ENCODE results near the gene PYCARD. TPM values are rescaled to one million over a fixed set of nuclear protein-coding genes. Genes with fewer than 3 reads are reported as not detected.

PYCARD gene
- total and polyA plus RNA-seq, 2 experiments from 2014 or later: 24.3 to 28.1 TPM

DNA sequence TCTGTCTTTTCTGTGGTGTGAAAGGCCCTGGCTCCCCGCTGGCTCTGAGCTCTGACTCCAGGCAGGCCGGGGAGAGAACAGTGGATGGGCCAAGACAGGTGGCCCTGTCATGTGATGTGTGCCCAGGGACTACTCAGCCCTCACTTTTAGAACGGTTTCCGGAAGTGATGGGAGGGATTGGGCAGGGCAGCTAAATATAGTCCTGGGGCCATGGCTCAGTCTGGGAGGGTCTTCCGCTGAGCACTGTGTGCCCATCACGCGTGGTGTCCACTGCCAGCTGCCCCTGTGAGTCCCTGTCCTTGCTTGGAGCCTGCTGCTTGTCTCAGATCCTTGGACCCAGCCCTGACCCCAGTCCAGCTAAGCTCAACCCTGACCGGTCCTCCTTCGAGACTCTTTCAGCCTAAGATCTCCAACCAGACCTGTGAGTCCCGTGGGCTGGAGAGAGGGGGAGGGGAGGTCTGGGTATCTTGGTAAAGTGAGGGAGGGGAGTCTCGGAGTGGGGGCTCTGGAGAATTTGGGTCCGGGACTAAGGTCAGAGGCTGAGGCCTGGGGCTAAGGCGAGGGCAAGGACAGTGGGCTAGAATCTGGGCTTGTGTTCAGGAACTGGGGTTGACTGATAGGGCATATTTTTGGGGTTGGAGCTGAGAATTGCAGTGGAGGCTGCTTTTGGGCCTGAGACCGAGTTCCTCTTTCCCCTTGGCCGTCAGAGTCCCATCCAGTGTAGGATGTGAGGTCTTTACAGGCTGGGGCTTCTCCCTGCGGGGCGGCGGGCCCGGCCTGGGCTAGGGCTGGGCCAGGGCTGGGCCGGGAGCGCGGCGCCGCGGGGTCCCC, 11.5 kb upstream of the PYCARD start, which contains the start of gene TRIM72:
Gene TRIM72 (plus strand): TSS at position 243 of the 831 bp plus-strand sequence. CDS start 620 bp downstream, outside the sequence.
- Histone ChIP-seq H3K4me3 (peak within 1 kb of the TSS; percentile 72), H4K20me1 (ENCODE audit: insufficient read depth) (no peaks in the 10 kb centered on the region), H3K27me3 (replicated peaks; ENCODE audit: insufficient read depth) (peaks cover 33% of the 10 kb centered on the region), H2AFZ (peak within 1 kb of the TSS; percentile 83), H3F3A (ENCODE audit: insufficient read depth) (no peaks in the 10 kb centered on the region), H3K9me2 (ENCODE audit: insufficient read depth) (no peaks in the 10 kb centered on the region), H3K79me2 (ENCODE audit: insufficient read depth) (no peaks in the 10 kb centered on the region), H3K9me3 (ENCODE audit: low read depth) (no peaks in the 10 kb centered on the region), H3K9ac (no peak within 1 kb of the TSS), H3K4me1 (ENCODE audit: insufficient read depth) (peaks cover 4% of the 10 kb centered on the region; the same call in 1 of the 2 replicates), H3K27ac (no peak within 1 kb of the TSS), H3K36me3 (ENCODE audit: low read depth) (no peaks in the 10 kb centered on the region), H3K4me2 (ENCODE audit: unreplicated experiment) (peak within 1 kb of the TSS; percentile 83)
- DNase-seq: no peak
- in situ Hi-C loops (cut with MboI): loop anchor here (25.0 kb wide), 1 partner anchor 498 kb away; a partner anchor contains a TSS
- 75 to 89% methylated on average over 14 to 25 of the region's 25 CpGs for WGBS, 2 experiments (ENCODE audit: low coverage in 1 of 2, low lambda C conversion rate in 2 of 2, missing lambda C conversion rate in 2 of 2)
- TF ChIP-seq EZH2 (IDR thresholded peaks at IDR 0.05; ENCODE audit: insufficient read depth, poor library complexity, severe bottlenecking) (no peak), EZH2phosphoT487 (IDR thresholded peaks at IDR 0.05; ENCODE audit: insufficient read depth, low read depth) (no peak)

DNA sequence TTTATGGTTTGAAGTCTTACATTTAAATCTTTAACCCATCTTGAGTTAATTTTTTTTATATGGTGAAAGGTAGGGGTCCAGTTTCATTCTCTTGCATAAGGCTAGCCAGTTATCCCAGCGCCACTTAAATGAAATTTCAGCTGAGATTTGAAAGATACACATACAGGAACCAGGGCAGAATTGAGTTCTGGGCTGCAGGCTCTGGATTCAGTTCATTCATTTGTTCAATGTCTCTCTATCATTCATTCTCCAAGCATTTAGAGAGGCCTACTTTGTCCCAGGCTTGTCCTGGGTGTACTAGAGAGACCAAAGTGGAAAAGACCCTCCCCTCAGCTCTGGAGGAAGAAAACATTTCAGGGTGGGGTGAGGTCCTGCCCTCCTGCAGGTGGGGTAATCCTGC, 10.8 kb upstream of the PYCARD start:
- Histone ChIP-seq H3K79me2 (ENCODE audit: insufficient read depth) (no peaks in the 10 kb centered on the region), H4K20me1 (ENCODE audit: insufficient read depth) (no peaks in the 10 kb centered on the region), H3K27ac (no peak overlapping the region), H3K4me3 (no peak overlapping the region), H3K9me2 (ENCODE audit: insufficient read depth) (no peaks in the 10 kb centered on the region), H3K27me3 (replicated peaks; ENCODE audit: insufficient read depth) (peaks cover 31% of the 10 kb centered on the region), H3K9me3 (ENCODE audit: low read depth) (no peaks in the 10 kb centered on the region), H3K9ac (no peak overlapping the region), H3K4me1 (ENCODE audit: insufficient read depth) (peaks cover 4% of the 10 kb centered on the region; the same call in 1 of the 2 replicates), H3K36me3 (ENCODE audit: low read depth) (no peaks in the 10 kb centered on the region), H3K4me2 (ENCODE audit: unreplicated experiment) (no peak overlapping the region), H3F3A (ENCODE audit: insufficient read depth) (no peaks in the 10 kb centered on the region), H2AFZ (no peak overlapping the region)
- no peak for TF ChIP-seq EZH2 (IDR thresholded peaks at IDR 0.05; ENCODE audit: insufficient read depth, poor library complexity, severe bottlenecking)
- TF ChIP-seq EZH2phosphoT487 (IDR thresholded peaks at IDR 0.05; ENCODE audit: insufficient read depth, low read depth): no peak
- DNase-seq: no peak
- 88 to 100% methylated on average over 1 of the region's 1 CpG for WGBS, 2 experiments (ENCODE audit: low coverage in 1 of 2, low lambda C conversion rate in 2 of 2, missing lambda C conversion rate in 2 of 2)
- in situ Hi-C loops (cut with MboI): loop anchor here (25.0 kb wide), 1 partner anchor 499 kb away; a partner anchor contains a TSS

DNA sequence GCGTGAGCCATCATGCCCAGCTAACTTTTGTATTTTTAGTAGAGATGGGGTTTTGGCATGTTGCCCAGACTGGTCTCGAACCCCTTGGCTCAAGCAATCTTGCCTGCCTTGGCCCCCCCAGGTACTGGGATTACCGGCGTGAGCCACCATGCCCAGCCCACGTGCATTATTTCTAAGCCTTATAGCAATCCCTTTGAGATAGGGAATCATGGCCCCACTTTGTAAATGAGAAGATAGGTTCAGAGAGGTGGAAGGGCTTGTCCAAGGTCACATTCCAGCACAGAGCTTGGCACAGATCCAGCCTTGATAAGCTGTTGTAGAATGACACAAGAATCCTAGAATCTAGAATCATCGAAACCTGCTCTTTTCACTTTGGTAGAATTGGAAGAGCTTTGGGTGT, 4.2 kb upstream of the PYCARD start:
- in situ Hi-C loops (cut with MboI): loop anchor here (10.0 to 25.0 kb wide), 2 partner anchors 238 to 506 kb away; partner anchors contain the start of gene ZNF843
- Histone ChIP-seq H3K4me2 (ENCODE audit: unreplicated experiment) (no peak overlapping the region), H3F3A (ENCODE audit: insufficient read depth) (no peaks in the 10 kb centered on the region; the same call in 1 of the 2 replicates), H3K9me3 (ENCODE audit: low read depth) (no peaks in the 10 kb centered on the region), H2AFZ (no peak overlapping the region), H3K4me1 (ENCODE audit: insufficient read depth) (peaks cover 6% of the 10 kb centered on the region; the same call in 1 of the 2 replicates), H3K79me2 (ENCODE audit: insufficient read depth) (no peaks in the 10 kb centered on the region), H3K36me3 (ENCODE audit: low read depth) (no peaks in the 10 kb centered on the region), H3K9ac (no peak overlapping the region), H3K9me2 (ENCODE audit: insufficient read depth) (no peaks in the 10 kb centered on the region), H4K20me1 (ENCODE audit: insufficient read depth) (no peaks in the 10 kb centered on the region), H3K27ac (no peak overlapping the region), H3K4me3 (no peak overlapping the region), H3K27me3 (replicated peaks; ENCODE audit: insufficient read depth) (0 out of 2 replicates have a peak, but pooled peaks cover 8% of the 10 kb centered on the region)
- 40 to 45% methylated on average over 6 of the region's 6 CpGs for WGBS, 2 experiments (ENCODE audit: low coverage in 1 of 2, low lambda C conversion rate in 2 of 2, missing lambda C conversion rate in 2 of 2)
- DNase-seq: no peak
- no peak for TF ChIP-seq EZH2 (IDR thresholded peaks at IDR 0.05; ENCODE audit: insufficient read depth, poor library complexity, severe bottlenecking)
- TF ChIP-seq EZH2phosphoT487 (IDR thresholded peaks at IDR 0.05; ENCODE audit: insufficient read depth, low read depth): no peak

DNA sequence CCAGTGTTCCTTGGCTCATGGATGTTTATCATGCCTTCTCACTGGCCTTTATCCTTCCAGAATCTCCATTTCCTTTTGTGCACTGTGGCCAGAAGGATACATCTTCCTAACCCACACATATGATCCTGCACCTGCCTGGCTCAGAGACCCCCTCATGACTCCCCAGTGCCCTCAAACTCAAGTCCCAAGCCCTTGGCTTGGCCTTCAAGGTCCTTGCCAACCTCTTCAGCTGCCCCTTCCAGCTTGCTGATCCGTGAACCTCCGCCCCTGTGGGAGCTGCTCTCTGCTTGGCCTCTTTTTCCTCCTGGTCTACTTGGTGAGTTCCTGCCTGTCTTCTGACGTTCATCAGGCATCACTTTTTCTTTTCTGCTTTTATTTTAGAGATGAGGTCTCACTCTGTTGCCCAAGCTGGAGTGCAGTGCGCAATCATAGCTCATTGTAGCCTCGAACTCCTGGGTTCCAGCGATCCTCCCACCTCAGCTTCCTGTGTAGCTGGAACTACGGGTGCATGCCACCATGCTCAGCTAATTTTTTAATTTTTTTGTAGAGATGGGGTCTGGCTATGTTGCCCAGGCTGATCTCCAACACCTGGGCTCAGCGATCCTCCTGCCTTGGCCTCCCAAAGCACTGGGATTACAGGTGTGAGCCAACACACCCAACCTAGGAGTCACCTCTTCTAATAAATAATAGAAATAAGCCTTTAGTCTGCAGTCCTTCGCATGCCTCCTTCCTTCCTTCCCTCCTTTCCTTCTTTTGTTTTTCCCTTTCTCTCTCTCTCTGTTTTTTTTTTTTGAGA, 2.5 kb upstream of the PYCARD start:
- no peaks in the 10 kb centered on the region for H3K9me2 ChIP-seq (ENCODE audit: insufficient read depth)
- H3K4me2 ChIP-seq (ENCODE audit: unreplicated experiment): no peak overlapping the region
- no peak overlapping the region for H2AFZ ChIP-seq
- in situ Hi-C loops (cut with MboI): loop anchor here (10.0 to 25.0 kb wide), 2 partner anchors 240 to 507 kb away; partner anchors contain the start of gene ZNF843
- no peak overlapping the region for H3K4me3 ChIP-seq
- no peaks in the 10 kb centered on the region for H3K9me3 ChIP-seq (ENCODE audit: low read depth)
- no peaks in the 10 kb centered on the region for H3K36me3 ChIP-seq (ENCODE audit: low read depth)
- H3K79me2 ChIP-seq (ENCODE audit: insufficient read depth): no peaks in the 10 kb centered on the region
- no peak for TF ChIP-seq EZH2phosphoT487 (IDR thresholded peaks at IDR 0.05; ENCODE audit: insufficient read depth, low read depth)
- TF ChIP-seq EZH2 (IDR thresholded peaks at IDR 0.05; ENCODE audit: insufficient read depth, poor library complexity, severe bottlenecking): no peak
- no peak overlapping the region for H3K27ac ChIP-seq
- WGBS, 2 experiments (ENCODE audit: low coverage in 1 of 2, low lambda C conversion rate in 2 of 2, missing lambda C conversion rate in 2 of 2): 77 to 78% methylated on average over 9 of the region's 9 CpGs
- H3F3A ChIP-seq (ENCODE audit: insufficient read depth): peaks cover 14% of the 10 kb centered on the region
- H3K9ac ChIP-seq: no peak overlapping the region
- 0 out of 2 replicates have a peak, but pooled peaks cover 8% of the 10 kb centered on the region for H3K27me3 ChIP-seq (replicated peaks; ENCODE audit: insufficient read depth)
- H4K20me1 ChIP-seq (ENCODE audit: insufficient read depth): 0 out of 2 replicates have a peak, but pooled peaks cover 4% of the 10 kb centered on the region
- peaks cover 9% of the 10 kb centered on the region; the same call in 1 of the 2 replicates for H3K4me1 ChIP-seq (ENCODE audit: insufficient read depth)
- no peak for DNase-seq

Data from GM23248 (cell line).